HG02588 (cell line): ENCODE data around the gene RASAL2.

Experiments used
- ATAC-seq: cut with Tn5 transposase; IDR thresholded peaks from one replicate; pipeline ENCODE4 v1.9.1; 2021; ENCODE audit warnings: mild to moderate bottlenecking, moderate library complexity; ENCODE audit not compliant: unreplicated experiment

The RASAL2 gene

GRCh38 chr1:178483251-178483957 is 389.5 kb downstream of the RASAL2 start:
- no peak for ATAC-seq

DNA sequence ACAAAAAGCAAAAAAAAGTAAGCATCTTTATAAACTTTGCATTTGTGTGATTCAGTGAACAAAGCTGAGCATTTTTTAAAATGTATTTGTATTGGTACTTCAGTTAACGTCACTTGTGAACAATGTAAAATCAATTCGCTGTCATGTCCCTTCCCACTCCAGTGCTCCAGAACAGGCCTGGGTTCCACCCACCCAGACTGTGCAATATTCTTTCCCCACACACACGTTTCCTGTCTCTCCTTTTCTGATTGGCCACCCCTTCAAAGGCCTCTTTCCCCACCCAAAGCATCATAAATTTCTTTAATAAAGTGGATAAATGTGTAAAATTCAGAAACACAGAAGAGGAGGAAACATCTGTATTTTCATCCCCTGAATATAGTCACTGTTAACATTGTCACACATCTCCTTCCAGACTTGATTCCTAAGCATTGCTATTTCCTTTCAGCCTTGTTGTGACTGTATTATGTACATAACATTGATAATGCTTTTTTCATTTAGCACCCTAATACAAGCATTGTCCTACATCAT is 390.9 kb downstream of the RASAL2 start:
- no peak for ATAC-seq

DNA sequence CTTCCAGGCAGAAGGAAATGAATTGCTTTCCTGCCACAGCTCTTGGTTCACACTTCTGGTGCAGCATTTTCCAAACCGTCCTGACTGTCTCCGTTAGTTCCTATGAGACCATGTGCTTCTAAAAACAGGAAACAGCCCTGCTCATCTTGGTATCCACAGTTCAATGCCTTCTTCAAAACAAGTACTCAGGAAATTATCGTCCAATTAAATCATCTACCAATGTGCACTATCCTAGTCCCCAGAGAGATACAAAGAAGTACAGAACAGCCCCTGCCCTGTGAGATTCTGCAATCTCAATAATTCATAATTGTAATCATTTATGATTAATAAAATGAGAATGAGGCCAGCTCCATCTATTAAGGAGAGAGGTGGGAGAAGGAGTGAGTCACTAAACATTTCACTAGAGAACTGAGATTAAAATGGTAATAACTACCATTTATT is 391.7 kb downstream of the RASAL2 start:
- ATAC-seq = no peak

DNA sequence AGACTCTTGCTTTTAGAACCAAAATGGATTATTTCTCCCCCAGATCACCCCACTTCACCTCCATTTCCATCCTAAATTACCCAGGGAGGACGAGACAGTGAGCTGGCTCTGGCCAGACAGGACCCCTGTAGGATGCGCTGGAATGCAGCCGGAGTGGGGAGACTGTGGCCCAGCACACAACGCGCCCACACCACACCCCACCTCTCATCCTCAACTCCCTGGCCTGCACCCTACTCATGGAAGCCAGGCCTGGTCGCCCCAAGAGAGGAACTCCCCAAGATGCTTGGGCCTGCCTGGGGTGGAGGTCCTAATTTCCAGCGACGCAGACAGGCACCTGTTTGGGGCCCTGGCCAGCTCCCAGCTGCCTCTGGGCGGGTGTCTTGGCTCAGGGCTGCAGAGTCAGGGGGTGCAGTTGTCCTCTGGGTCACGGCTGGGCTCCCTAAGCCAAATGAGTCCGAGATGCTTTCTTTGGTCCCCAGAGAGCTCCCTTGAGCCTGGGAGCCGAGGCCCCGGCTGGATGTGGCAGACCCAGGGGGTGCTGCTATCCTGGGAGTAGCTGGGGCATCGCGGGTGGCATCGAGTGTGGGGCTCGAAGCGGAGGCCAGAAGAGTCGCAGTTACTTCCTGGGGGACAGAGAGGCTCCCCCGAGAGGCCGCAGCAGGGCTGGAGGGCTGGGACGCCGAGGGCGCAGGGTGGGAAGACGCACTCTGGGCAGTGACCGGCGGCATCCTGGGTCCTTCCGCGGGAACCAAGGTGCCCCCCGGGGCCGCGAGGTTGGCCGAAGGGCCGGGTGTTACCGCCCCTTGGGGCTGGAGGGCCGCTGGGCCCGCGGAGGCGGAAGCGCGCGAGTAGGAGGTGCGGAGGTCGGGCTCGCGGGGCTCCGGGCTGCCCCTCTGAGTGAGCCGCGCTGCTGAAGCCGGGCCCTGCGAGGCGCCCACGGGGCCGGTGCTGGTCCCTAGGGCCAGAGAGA is 392.5 kb downstream of the RASAL2 start:
- ATAC-seq = no peak

DNA sequence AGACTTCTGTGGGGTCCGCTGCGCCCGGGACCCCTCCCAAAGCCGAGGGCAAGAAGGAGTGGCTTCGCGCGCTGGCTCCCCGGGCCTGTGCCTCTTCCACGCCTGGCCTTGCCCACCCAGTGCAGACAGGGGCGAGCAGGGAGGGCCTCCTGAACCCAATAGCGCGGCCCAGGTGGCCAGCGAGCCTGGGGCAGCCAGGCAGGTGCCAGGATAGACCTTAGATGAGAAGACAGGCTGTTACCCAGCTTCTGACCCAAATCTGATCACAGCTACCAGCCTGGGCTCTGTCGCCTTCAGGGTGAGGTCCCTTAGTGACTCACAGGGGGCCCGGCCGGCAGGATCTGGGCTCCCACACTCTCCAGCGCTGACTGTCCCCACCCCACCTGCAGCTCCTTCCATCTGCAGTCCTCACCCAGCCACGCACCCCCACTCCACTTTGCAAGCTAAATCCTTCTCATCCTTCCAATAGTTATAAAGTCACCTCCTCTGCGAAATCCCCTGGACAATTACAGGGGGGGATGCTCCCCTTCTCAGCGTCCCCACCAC is 393.2 kb downstream of the RASAL2 start:
- no peak for ATAC-seq

DNA sequence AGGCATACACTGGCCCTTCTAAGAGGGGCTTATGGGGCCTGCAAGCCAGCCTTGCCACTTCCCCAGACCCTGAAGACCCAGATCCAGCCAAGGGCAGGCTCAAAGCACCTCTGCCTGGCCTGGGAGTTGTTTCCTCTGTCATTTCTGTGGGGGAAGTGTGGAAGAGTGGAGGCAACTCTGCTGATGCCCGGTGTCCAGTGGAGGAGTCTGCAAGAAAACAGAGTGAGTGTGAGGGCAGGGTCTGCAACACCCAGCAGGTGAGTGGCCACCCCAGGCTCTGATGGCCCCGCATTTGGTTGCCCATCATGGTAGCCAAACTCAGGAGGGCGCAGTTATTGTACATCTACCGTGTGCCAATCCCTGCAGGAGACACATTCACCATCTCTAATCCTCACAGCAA is 394.5 kb downstream of the RASAL2 start:
- ATAC-seq = no peak

GRCh38 chr1:178489399-178489798 is 395.5 kb downstream of the RASAL2 start:
- no peak for ATAC-seq

DNA sequence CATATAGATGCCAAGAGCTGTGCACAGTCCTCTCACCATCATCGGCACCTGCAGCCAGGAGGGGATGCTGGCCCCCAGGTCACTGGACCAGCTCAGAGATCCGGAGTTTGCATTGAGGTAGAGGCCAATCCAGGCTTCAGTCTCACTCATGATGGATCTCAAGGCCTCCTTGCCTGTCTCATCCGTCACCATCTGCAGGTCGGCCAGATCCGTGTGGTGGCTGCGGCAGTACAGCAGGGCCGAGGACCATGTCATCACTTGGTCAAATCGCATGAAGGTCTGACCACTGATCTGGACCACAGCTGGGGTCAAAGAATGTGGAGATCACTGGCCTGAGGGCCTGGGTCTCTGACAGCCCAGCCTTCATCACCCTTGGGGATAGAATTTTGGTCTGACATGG is 396.2 kb downstream of the RASAL2 start:
- no peak for ATAC-seq

GRCh38 chr1:178490967-178491366 is 397.1 kb downstream of the RASAL2 start:
- ATAC-seq = no peak

- ATAC-seq = no peak
These were observed 397.8 kb downstream of the RASAL2 start for GRCh38 chr1:178491721-178492120.

- ATAC-seq = no peak
These were observed 398.4 kb downstream of the RASAL2 start for GRCh38 chr1:178492341-178492740.

- ATAC-seq = no peak
These were observed 399.4 kb downstream of the RASAL2 start for GRCh38 chr1:178493301-178493741.

DNA sequence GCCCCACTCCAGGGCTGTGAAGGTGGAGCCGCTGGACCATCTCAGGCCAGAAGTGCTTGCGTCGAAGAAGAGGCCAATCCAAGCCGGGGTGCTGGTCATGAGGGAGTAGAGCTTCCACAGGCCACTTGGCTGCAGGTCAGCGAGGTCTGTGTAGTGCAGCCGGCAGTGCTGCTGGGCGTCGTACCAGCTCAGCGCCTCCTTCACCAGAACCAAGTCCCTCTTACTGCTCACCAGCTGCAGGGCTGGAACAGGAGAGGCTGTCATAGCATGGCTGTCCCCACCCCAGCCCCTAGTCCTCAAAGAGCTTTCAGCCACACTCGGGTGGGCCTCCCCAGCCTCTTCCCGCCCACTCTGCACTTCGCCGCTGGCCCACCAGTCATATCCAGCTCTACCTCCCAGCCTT is 400.7 kb downstream of the RASAL2 start:
- ATAC-seq = no peak

- ATAC-seq = no peak
These were observed 401.3 kb downstream of the RASAL2 start for GRCh38 chr1:178495158-178495557.

GRCh38 chr1:178495741-178496409 is 402.0 kb downstream of the RASAL2 start:
- no peak for ATAC-seq

DNA sequence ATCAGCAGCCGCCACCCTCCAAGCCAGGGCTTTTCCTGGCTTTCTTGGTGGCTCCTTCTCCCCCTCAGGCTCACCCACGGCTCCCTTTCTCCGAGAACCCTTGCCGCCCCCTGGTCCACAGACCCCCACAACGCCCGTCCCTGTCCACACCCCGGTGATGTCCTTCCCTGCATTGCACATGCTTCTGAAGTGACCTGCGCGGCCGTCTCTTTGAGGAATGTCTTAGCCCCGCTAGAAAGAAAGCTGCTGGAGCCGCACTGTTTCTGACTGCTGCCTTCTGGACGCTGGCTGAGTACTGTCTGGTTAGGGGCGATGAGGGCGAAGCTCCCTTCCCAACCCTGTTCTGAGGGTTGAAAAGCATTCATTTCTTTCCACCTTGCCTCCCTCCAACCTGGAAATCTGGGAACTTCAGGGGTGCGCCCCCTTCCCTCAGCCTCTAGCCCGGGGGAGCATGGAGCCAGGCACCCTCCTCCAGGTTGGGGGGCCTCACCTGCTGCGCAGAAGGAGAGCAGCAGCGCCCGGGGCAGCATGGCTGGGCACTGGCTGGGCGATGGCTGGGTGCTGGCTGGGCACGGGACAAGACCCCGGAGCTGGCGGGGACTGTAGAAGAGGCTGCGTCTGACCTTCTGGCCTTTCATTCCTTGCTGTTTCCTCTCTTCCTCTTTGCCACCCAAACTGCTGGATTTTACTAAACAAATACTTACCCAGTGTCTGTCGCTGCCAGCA is 402.7 kb downstream of the RASAL2 start, which contains the start of gene CLEC20A:
Gene CLEC20A (minus strand): TSS at position 555 of the 726 bp plus-strand sequence. CDS start 25 bp downstream, at position 530.
- ATAC-seq = no peak

- no peak for ATAC-seq
These were observed 404.1 kb downstream of the RASAL2 start for GRCh38 chr1:178497903-178498478.

GRCh38 chr1:178498896-178499675 is 405.2 kb downstream of the RASAL2 start:
- ATAC-seq = no peak
